WTC11 (cell line): ENCODE data around the gene TEC. TPM values are rescaled to one million over a fixed set of nuclear protein-coding genes. Genes with fewer than 3 reads are reported as not detected.

Experiments used
- EMX1 ChIP-seq: fragments of 250-450 bp; sonication (Bioruptor Pico); IDR thresholded peaks from 2 replicates; pipeline ENCODE4 v1.8.0; 2021; ENCODE audit warnings: mild to moderate bottlenecking
- ETV6 ChIP-seq: sonication (generic); formaldehyde crosslinking; IDR thresholded peaks from 2 replicates; pipeline ENCODE4 v1.8.1; 2022; ENCODE audit warnings: mild to moderate bottlenecking, missing genetic modification reagents
- FOXJ3 ChIP-seq: sonication (generic); formaldehyde crosslinking; IDR thresholded peaks from 2 replicates; pipeline ENCODE4 v1.9.0; 2021; ENCODE audit warnings: missing genetic modification reagents, mild to moderate bottlenecking, borderline replicate concordance
- GRHL2 ChIP-seq: fragments of 250-450 bp; sonication (Bioruptor Pico); IDR thresholded peaks from 2 replicates; pipeline ENCODE4 v1.8.0; 2022; ENCODE audit warnings: mild to moderate bottlenecking, moderate library complexity; ENCODE audit not compliant: insufficient replicate concordance, severe bottlenecking
- KAT7 ChIP-seq: sonication (generic); formaldehyde crosslinking; IDR thresholded peaks from 2 replicates; pipeline ENCODE4 v1.8.1; 2023; ENCODE audit warnings: missing genetic modification reagents, mild to moderate bottlenecking, borderline replicate concordance
- PRRX2 ChIP-seq: fragments of 250-450 bp; sonication (Bioruptor Pico); IDR thresholded peaks from 2 replicates; pipeline ENCODE4 v1.8.0; 2021; ENCODE audit warnings: mild to moderate bottlenecking
- total RNA-seq: library from RNA; stranded (reverse); gene quantifications from 3 replicates; pipeline ENCODE4 v1.2.3, GENCODE V29; 2021
- TF ChIP-seq, protein P1 (sequence below): fragments of 250-450 bp; sonication (Bioruptor Pico); IDR thresholded peaks from 2 replicates; pipeline ENCODE4 v1.8.0; 2021; ENCODE audit warnings: mild to moderate bottlenecking
- TF ChIP-seq, protein P2 (sequence below): fragments of 200-600 bp; IDR thresholded peaks from 2 replicates; pipeline ENCODE4 v1.8.0; 2022; ENCODE audit warnings: antibody characterized with exemption
- TF ChIP-seq, protein P3 (sequence below): sonication (generic); formaldehyde crosslinking; IDR thresholded peaks from 2 replicates; pipeline ENCODE4 v1.8.1; 2023; ENCODE audit warnings: mild to moderate bottlenecking, missing genetic modification reagents
- TF ChIP-seq, protein P4 (sequence below): sonication (generic); formaldehyde crosslinking; IDR thresholded peaks from 2 replicates; pipeline ENCODE4 v1.8.0; 2023; ENCODE audit warnings: mild to moderate bottlenecking, missing genetic modification reagents
- TF ChIP-seq, protein P5 (sequence below): sonication (generic); formaldehyde crosslinking; IDR thresholded peaks from 2 replicates; pipeline ENCODE4 v1.8.1; 2022; ENCODE audit warnings: mild to moderate bottlenecking, missing genetic modification reagents, moderate library complexity, borderline replicate concordance
- TF ChIP-seq, protein P6 (sequence below): sonication (generic); formaldehyde crosslinking; IDR thresholded peaks from 2 replicates; pipeline ENCODE4 v1.8.1; 2022; ENCODE audit warnings: mild to moderate bottlenecking, moderate library complexity, missing genetic modification reagents
- TF ChIP-seq, protein P7 (sequence below): sonication (generic); formaldehyde crosslinking; IDR thresholded peaks from 2 replicates; pipeline ENCODE4 v1.8.0; 2022; ENCODE audit warnings: mild to moderate bottlenecking, missing genetic modification reagents
- TF ChIP-seq, protein P8 (sequence below): sonication (generic); formaldehyde crosslinking; IDR thresholded peaks from 2 replicates; pipeline ENCODE4 v1.8.0; 2023; ENCODE audit warnings: missing genetic modification reagents
- TF ChIP-seq, protein P9 (sequence below): sonication (generic); formaldehyde crosslinking; IDR thresholded peaks from 2 replicates; pipeline ENCODE4 v1.8.1; 2023; ENCODE audit warnings: mild to moderate bottlenecking, missing genetic modification reagents, borderline replicate concordance

Gene TEC
- total RNA-seq, 1 experiment from 2014 or later, result 8.8 TPM

DNA sequence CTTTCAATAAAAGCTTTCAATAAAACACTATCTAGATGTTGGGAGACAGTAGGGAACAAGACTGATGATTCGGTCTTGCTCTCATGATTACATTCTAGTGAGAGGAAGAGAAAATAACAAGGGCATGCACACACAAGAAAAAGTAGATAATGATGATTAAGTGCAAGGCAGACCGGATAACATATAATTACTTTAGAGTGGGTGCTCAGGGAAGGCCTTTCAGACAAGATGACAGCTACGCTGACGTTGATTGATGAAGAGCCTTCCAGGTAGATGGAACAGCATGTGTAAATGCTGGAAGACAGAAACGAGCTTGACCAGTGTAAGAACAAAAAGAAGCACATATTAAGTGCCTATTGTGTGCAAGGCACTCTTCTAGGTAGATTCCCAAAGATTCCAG is 179.0 kb downstream of the TEC start (continued):
- TF ChIP-seq, protein P1, sequence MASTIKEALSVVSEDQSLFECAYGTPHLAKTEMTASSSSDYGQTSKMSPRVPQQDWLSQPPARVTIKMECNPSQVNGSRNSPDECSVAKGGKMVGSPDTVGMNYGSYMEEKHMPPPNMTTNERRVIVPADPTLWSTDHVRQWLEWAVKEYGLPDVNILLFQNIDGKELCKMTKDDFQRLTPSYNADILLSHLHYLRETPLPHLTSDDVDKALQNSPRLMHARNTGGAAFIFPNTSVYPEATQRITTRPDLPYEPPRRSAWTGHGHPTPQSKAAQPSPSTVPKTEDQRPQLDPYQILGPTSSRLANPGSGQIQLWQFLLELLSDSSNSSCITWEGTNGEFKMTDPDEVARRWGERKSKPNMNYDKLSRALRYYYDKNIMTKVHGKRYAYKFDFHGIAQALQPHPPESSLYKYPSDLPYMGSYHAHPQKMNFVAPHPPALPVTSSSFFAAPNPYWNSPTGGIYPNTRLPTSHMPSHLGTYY (CRISPR knock-in tag), result no peak
- TF ChIP-seq FOXJ3 (no peak), GRHL2 (CRISPR knock-in tag) (no peak), KAT7 (CRISPR knock-in tag) (no peak), EMX1 (CRISPR knock-in tag) (no peak), PRRX2 (CRISPR knock-in tag) (no peak), ETV6 (no peak)
- TF ChIP-seq, protein P2, sequence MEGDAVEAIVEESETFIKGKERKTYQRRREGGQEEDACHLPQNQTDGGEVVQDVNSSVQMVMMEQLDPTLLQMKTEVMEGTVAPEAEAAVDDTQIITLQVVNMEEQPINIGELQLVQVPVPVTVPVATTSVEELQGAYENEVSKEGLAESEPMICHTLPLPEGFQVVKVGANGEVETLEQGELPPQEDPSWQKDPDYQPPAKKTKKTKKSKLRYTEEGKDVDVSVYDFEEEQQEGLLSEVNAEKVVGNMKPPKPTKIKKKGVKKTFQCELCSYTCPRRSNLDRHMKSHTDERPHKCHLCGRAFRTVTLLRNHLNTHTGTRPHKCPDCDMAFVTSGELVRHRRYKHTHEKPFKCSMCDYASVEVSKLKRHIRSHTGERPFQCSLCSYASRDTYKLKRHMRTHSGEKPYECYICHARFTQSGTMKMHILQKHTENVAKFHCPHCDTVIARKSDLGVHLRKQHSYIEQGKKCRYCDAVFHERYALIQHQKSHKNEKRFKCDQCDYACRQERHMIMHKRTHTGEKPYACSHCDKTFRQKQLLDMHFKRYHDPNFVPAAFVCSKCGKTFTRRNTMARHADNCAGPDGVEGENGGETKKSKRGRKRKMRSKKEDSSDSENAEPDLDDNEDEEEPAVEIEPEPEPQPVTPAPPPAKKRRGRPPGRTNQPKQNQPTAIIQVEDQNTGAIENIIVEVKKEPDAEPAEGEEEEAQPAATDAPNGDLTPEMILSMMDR, result no peak
- TF ChIP-seq, protein P3, sequence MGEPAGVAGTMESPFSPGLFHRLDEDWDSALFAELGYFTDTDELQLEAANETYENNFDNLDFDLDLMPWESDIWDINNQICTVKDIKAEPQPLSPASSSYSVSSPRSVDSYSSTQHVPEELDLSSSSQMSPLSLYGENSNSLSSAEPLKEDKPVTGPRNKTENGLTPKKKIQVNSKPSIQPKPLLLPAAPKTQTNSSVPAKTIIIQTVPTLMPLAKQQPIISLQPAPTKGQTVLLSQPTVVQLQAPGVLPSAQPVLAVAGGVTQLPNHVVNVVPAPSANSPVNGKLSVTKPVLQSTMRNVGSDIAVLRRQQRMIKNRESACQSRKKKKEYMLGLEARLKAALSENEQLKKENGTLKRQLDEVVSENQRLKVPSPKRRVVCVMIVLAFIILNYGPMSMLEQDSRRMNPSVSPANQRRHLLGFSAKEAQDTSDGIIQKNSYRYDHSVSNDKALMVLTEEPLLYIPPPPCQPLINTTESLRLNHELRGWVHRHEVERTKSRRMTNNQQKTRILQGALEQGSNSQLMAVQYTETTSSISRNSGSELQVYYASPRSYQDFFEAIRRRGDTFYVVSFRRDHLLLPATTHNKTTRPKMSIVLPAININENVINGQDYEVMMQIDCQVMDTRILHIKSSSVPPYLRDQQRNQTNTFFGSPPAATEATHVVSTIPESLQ (CRISPR knock-in tag), result no peak
- TF ChIP-seq, protein P4, sequence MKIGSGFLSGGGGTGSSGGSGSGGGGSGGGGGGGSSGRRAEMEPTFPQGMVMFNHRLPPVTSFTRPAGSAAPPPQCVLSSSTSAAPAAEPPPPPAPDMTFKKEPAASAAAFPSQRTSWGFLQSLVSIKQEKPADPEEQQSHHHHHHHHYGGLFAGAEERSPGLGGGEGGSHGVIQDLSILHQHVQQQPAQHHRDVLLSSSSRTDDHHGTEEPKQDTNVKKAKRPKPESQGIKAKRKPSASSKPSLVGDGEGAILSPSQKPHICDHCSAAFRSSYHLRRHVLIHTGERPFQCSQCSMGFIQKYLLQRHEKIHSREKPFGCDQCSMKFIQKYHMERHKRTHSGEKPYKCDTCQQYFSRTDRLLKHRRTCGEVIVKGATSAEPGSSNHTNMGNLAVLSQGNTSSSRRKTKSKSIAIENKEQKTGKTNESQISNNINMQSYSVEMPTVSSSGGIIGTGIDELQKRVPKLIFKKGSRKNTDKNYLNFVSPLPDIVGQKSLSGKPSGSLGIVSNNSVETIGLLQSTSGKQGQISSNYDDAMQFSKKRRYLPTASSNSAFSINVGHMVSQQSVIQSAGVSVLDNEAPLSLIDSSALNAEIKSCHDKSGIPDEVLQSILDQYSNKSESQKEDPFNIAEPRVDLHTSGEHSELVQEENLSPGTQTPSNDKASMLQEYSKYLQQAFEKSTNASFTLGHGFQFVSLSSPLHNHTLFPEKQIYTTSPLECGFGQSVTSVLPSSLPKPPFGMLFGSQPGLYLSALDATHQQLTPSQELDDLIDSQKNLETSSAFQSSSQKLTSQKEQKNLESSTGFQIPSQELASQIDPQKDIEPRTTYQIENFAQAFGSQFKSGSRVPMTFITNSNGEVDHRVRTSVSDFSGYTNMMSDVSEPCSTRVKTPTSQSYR (CRISPR knock-in tag), result no peak
- TF ChIP-seq, protein P5, sequence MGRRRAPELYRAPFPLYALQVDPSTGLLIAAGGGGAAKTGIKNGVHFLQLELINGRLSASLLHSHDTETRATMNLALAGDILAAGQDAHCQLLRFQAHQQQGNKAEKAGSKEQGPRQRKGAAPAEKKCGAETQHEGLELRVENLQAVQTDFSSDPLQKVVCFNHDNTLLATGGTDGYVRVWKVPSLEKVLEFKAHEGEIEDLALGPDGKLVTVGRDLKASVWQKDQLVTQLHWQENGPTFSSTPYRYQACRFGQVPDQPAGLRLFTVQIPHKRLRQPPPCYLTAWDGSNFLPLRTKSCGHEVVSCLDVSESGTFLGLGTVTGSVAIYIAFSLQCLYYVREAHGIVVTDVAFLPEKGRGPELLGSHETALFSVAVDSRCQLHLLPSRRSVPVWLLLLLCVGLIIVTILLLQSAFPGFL (CRISPR knock-in tag), result no peak
- TF ChIP-seq, protein P6, sequence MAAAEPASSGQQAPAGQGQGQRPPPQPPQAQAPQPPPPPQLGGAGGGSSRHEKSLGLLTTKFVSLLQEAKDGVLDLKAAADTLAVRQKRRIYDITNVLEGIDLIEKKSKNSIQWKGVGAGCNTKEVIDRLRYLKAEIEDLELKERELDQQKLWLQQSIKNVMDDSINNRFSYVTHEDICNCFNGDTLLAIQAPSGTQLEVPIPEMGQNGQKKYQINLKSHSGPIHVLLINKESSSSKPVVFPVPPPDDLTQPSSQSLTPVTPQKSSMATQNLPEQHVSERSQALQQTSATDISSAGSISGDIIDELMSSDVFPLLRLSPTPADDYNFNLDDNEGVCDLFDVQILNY (CRISPR knock-in tag), result no peak
- TF ChIP-seq, protein P7, sequence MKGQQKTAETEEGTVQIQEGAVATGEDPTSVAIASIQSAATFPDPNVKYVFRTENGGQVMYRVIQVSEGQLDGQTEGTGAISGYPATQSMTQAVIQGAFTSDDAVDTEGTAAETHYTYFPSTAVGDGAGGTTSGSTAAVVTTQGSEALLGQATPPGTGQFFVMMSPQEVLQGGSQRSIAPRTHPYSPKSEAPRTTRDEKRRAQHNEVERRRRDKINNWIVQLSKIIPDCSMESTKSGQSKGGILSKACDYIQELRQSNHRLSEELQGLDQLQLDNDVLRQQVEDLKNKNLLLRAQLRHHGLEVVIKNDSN, result no peak
- TF ChIP-seq, protein P8, sequence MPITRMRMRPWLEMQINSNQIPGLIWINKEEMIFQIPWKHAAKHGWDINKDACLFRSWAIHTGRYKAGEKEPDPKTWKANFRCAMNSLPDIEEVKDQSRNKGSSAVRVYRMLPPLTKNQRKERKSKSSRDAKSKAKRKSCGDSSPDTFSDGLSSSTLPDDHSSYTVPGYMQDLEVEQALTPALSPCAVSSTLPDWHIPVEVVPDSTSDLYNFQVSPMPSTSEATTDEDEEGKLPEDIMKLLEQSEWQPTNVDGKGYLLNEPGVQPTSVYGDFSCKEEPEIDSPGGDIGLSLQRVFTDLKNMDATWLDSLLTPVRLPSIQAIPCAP (CRISPR knock-in tag), result no peak
- TF ChIP-seq, protein P9, sequence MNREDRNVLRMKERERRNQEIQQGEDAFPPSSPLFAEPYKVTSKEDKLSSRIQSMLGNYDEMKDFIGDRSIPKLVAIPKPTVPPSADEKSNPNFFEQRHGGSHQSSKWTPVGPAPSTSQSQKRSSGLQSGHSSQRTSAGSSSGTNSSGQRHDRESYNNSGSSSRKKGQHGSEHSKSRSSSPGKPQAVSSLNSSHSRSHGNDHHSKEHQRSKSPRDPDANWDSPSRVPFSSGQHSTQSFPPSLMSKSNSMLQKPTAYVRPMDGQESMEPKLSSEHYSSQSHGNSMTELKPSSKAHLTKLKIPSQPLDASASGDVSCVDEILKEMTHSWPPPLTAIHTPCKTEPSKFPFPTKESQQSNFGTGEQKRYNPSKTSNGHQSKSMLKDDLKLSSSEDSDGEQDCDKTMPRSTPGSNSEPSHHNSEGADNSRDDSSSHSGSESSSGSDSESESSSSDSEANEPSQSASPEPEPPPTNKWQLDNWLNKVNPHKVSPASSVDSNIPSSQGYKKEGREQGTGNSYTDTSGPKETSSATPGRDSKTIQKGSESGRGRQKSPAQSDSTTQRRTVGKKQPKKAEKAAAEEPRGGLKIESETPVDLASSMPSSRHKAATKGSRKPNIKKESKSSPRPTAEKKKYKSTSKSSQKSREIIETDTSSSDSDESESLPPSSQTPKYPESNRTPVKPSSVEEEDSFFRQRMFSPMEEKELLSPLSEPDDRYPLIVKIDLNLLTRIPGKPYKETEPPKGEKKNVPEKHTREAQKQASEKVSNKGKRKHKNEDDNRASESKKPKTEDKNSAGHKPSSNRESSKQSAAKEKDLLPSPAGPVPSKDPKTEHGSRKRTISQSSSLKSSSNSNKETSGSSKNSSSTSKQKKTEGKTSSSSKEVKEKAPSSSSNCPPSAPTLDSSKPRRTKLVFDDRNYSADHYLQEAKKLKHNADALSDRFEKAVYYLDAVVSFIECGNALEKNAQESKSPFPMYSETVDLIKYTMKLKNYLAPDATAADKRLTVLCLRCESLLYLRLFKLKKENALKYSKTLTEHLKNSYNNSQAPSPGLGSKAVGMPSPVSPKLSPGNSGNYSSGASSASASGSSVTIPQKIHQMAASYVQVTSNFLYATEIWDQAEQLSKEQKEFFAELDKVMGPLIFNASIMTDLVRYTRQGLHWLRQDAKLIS (CRISPR knock-in tag), result no peak
